HT1080 (cell line): ENCODE results near the gene CELF4. TPM values are rescaled to one million over a fixed set of nuclear protein-coding genes. Genes with fewer than 3 reads are reported as not detected.

Experiments
- DNase-seq: peaks from one replicate; pipeline ENCODE4 v3.0.0-alpha.2; 2015; ENCODE audit warnings: low read depth
- total RNA-seq: library from RNA; depleted of rRNA; stranded (reverse); fragments of >200 nt; shearing (Covaris generic); gene quantifications from 2 replicates; pipeline ENCODE4 v1.2.3, GENCODE V29; 2014

CELF4 gene
- total RNA-seq, 1 experiment from 2014 or later, result not detected

GRCh38 chr18:37294951-37295350, 270.6 kb downstream of the CELF4 start:
- peak; percentile 27 for DNase-seq

- no peak for DNase-seq
These were observed 272.2 kb downstream of the CELF4 start for GRCh38 chr18:37293359-37293758.

- no peak for DNase-seq
These were observed 276.2 kb downstream of the CELF4 start for GRCh38 chr18:37289423-37289822.

- DNase-seq, result no peak
These were observed 278.0 kb downstream of the CELF4 start for GRCh38 chr18:37287601-37288000.

- DNase-seq, result no peak
These were observed 278.8 kb downstream of the CELF4 start for GRCh38 chr18:37286801-37287200.

- DNase-seq, result no peak
These were observed 279.8 kb downstream of the CELF4 start for GRCh38 chr18:37285825-37286224.

- DNase-seq, result no peak
These were observed 281.3 kb downstream of the CELF4 start for GRCh38 chr18:37284260-37284659.

- no peak for DNase-seq
These were observed 283.1 kb downstream of the CELF4 start for GRCh38 chr18:37282386-37283037.

- no peak for DNase-seq
These were observed 284.8 kb downstream of the CELF4 start for GRCh38 chr18:37280701-37281393.

- DNase-seq, result no peak
These were observed 287.8 kb downstream of the CELF4 start for GRCh38 chr18:37277804-37278203.

GRCh38 chr18:37276111-37276890, 289.3 kb downstream of the CELF4 start:
- DNase-seq, result no peak

GRCh38 chr18:37275237-37275741, 290.3 kb downstream of the CELF4 start:
- DNase-seq, result no peak

- no peak for DNase-seq
These were observed 291.0 kb downstream of the CELF4 start for GRCh38 chr18:37274309-37275236.

GRCh38 chr18:37272841-37273240, 292.8 kb downstream of the CELF4 start:
- DNase-seq, result no peak

- DNase-seq, result no peak
These were observed 293.4 kb downstream of the CELF4 start for GRCh38 chr18:37272226-37272625.

- no peak for DNase-seq
These were observed 294.9 kb downstream of the CELF4 start for GRCh38 chr18:37270666-37271052.

GRCh38 chr18:37270038-37270665, 295.4 kb downstream of the CELF4 start:
- peak; percentile 26 for DNase-seq

- DNase-seq, result no peak
These were observed 299.3 kb downstream of the CELF4 start for GRCh38 chr18:37266290-37266689.

GRCh38 chr18:37265382-37265781, 300.2 kb downstream of the CELF4 start:
- no peak for DNase-seq

GRCh38 chr18:37264956-37265355, 300.6 kb downstream of the CELF4 start:
- DNase-seq, result no peak

GRCh38 chr18:37261988-37262387, 303.6 kb downstream of the CELF4 start:
- no peak for DNase-seq
